GM23338 (cell line): ENCODE results near the gene SELENOF. TPM values are rescaled to one million over a fixed set of nuclear protein-coding genes. Genes with fewer than 3 reads are reported as not detected.

Source experiments
- ATAC-seq: fragments of 200-7000 bp; cut with Tn5 transposase; 3 replicates; pipeline ENCODE4 v1.9.1; 2020
- DNase-seq: peaks from one replicate; pipeline ENCODE4 v3.0.0-alpha.2; 2015; ENCODE audit warnings: low spot score
- H2AFZ ChIP-seq: fragments of 200-600 bp; sonication (generic); 2 replicates; pipeline ENCODE4 v1.8.0; 2016; ENCODE audit warnings: antibody characterized with exemption, mild to moderate bottlenecking, moderate library complexity
- H3F3A ChIP-seq: fragments of 200-600 bp; sonication (generic); replicated peaks from 2 replicates; pipeline ENCODE4 v1.8.0; 2017; ENCODE audit warnings: antibody characterized with exemption, mixed run types, low read depth
- H3K27ac ChIP-seq: fragments of 200-600 bp; sonication (generic); 2 replicates; pipeline ENCODE4 v1.6.1; 2016; ENCODE audit warnings: low read depth
- H3K27me3 ChIP-seq: fragments of 200-600 bp; sonication (generic); 2 replicates; pipeline ENCODE4 v1.8.0; 2016; ENCODE audit warnings: mild to moderate bottlenecking, mixed run types, moderate library complexity; ENCODE audit not compliant: insufficient read depth
- H3K36me3 ChIP-seq: fragments of 200-600 bp; sonication (generic); 2 replicates; pipeline ENCODE4 v1.8.0; 2016; ENCODE audit warnings: mild to moderate bottlenecking; ENCODE audit not compliant: insufficient read depth
- H3K4me1 ChIP-seq: fragments of 200-600 bp; sonication (generic); 2 replicates; pipeline ENCODE4 v1.8.0; 2016; ENCODE audit warnings: mild to moderate bottlenecking, moderate library complexity; ENCODE audit not compliant: insufficient read depth
- H3K4me2 ChIP-seq: fragments of 200-600 bp; sonication (generic); 2 replicates; pipeline ENCODE4 v1.7.1; 2017; ENCODE audit warnings: mixed run types
- H3K4me3 ChIP-seq: fragments of 200-600 bp; sonication (generic); 2 replicates; pipeline ENCODE4 v1.6.1; 2016; ENCODE audit warnings: mixed run types
- H3K79me2 ChIP-seq: fragments of 200-600 bp; sonication (generic); replicated peaks from 2 replicates; pipeline ENCODE4 v1.8.0; 2017; ENCODE audit warnings: mild to moderate bottlenecking; ENCODE audit not compliant: insufficient read depth
- H3K9me2 ChIP-seq: fragments of 200-600 bp; sonication (generic); 2 replicates; pipeline ENCODE4 v1.8.0; 2017; ENCODE audit not compliant: insufficient read depth
- H4K20me1 ChIP-seq: fragments of 200-600 bp; sonication (generic); replicated peaks from 2 replicates; pipeline ENCODE4 v1.8.0; 2017; ENCODE audit warnings: mild to moderate bottlenecking; ENCODE audit not compliant: insufficient read depth
- H3K27ac Mint-ChIP-seq: 2 replicates; pipeline ENCODE4 v1.8.0; 2020; ENCODE audit warnings: inconsistent platforms, mild to moderate bottlenecking, moderate library complexity, mixed read lengths
- H3K27me3 Mint-ChIP-seq: 3 replicates; pipeline ENCODE4 v1.8.0; 2022; ENCODE audit warnings: low read depth, mild to moderate bottlenecking, moderate library complexity, mixed read lengths, inconsistent platforms; ENCODE audit not compliant: insufficient read depth, poor library complexity
- H3K36me3 Mint-ChIP-seq: 3 replicates; pipeline ENCODE4 v1.8.0; 2021; ENCODE audit warnings: low read depth, mild to moderate bottlenecking, inconsistent platforms, moderate library complexity, mixed read lengths
- H3K4me1 Mint-ChIP-seq: 3 replicates; pipeline ENCODE4 v1.8.0; 2020; ENCODE audit warnings: mild to moderate bottlenecking, inconsistent platforms, mixed read lengths
- H3K4me3 Mint-ChIP-seq: 3 replicates; pipeline ENCODE4 v1.8.0; 2021; ENCODE audit warnings: moderate library complexity, mild to moderate bottlenecking, inconsistent platforms, mixed read lengths
- H3K9me3 Mint-ChIP-seq: 3 replicates; pipeline ENCODE4 v1.8.0; 2020; ENCODE audit warnings: moderate library complexity, mild to moderate bottlenecking, inconsistent platforms, mixed read lengths
- CREB1 ChIP-seq: fragments of 250-450 bp; sonication (Bioruptor Pico); IDR thresholded peaks from 2 replicates; pipeline ENCODE4 v1.5.0; 2020; ENCODE audit warnings: low read depth, mild to moderate bottlenecking, moderate library complexity
- ETS1 ChIP-seq: IDR thresholded peaks from 2 replicates; pipeline ENCODE4 v1.6.1; 2016; ENCODE audit warnings: antibody characterized with exemption
- EZH2 ChIP-seq: fragments of 200-600 bp; sonication (generic); IDR thresholded peaks from one replicate; pipeline ENCODE4 v1.8.0; 2017; ENCODE audit warnings: antibody characterized with exemption, mild to moderate bottlenecking, low read depth; ENCODE audit not compliant: unreplicated experiment
- NANOG ChIP-seq: IDR thresholded peaks from 2 replicates; pipeline ENCODE4 v1.6.1; 2016; ENCODE audit warnings: antibody characterized with exemption, borderline replicate concordance
- POLR2AphosphoS5 ChIP-seq: IDR thresholded peaks from 2 replicates; pipeline ENCODE4 v1.6.1; 2016; ENCODE audit warnings: antibody characterized with exemption, low read depth
- STAT1 ChIP-seq: IDR thresholded peaks from one replicate; pipeline ENCODE4 v1.6.1; 2016; ENCODE audit warnings: antibody characterized with exemption; ENCODE audit not compliant: unreplicated experiment
- ZNF114 ChIP-seq: fragments of 250-450 bp; sonication (Bioruptor Pico); IDR thresholded peaks from 2 replicates; pipeline ENCODE4 v1.5.0; 2020; ENCODE audit warnings: mild to moderate bottlenecking, moderate library complexity
- ZNF462 ChIP-seq: fragments of 250-450 bp; sonication (Bioruptor Pico); IDR thresholded peaks from 2 replicates; pipeline ENCODE4 v1.5.0; 2020; ENCODE audit warnings: mild to moderate bottlenecking, moderate library complexity
- polyA plus RNA-seq: library from polyadenylated mRNA; unstranded; fragments of >200 nt; fragmentation: Nextera tagmentation; extraction: Ambion mirVana; gene quantifications from 2 replicates; pipeline ENCODE4 v1.2.1, GENCODE V29; 2016
- total RNA-seq: library from RNA; depleted of rRNA; stranded (reverse); fragments of >200 nt; shearing (Covaris generic); gene quantifications from 2 replicates; pipeline ENCODE4 v1.2.3, GENCODE V29; 2014
- TF ChIP-seq, protein P1 (sequence below), 2 experiments: fragments of 200-600 bp in 1 of 2; sonication (generic) in 1 of 2; conservative IDR thresholded peaks; 2 replicates each; pipeline versions ENCODE4 v1.5.1 to v1.6.1; 2016 to 2017; ENCODE audit warnings: antibody characterized with exemption in 2 of 2, low read depth in 2 of 2, mild to moderate bottlenecking in 2 of 2, moderate library complexity in 1 of 2
- TF ChIP-seq, protein P2 (sequence below): IDR thresholded peaks from one replicate; pipeline ENCODE4 v1.6.1; 2018; ENCODE audit warnings: antibody characterized with exemption; ENCODE audit not compliant: unreplicated experiment

Gene SELENOF
- total and polyA plus RNA-seq, 2 experiments from 2014 or later, result 113 to 142 TPM

DNA sequence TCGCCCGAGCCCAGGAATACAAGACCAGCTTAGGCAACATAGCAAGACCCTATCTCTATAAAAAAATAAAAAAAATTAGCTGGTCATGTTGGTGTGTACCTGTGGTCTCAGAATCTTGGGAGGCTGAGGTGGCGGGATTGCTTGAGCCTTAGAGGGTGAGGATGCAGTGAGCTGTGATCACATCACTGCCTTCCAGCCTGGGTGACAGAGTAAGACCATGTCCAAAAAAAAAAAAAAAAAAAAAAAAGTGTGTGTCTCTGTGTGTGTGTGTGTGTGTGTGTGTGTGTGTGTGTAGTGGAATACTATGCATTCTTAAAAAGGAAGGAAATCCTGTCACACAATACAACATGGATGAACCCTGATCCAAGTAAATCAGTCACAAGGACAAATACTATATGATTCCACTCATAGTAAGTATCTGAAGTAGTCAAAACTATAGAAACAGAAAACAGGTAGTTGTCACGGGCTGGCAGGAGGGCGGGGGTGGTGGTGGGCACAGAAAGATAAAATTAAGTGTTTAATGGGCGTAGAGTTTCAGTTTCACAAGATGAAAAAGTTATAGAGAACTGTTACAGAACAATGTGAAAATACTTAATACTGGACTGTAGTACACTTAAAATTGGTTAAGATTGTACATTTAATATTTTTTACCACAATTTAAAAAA, 47.8 kb downstream of the SELENOF start (continued):
- TF ChIP-seq ZNF462 (CRISPR knock-in tag), result no peak

DNA sequence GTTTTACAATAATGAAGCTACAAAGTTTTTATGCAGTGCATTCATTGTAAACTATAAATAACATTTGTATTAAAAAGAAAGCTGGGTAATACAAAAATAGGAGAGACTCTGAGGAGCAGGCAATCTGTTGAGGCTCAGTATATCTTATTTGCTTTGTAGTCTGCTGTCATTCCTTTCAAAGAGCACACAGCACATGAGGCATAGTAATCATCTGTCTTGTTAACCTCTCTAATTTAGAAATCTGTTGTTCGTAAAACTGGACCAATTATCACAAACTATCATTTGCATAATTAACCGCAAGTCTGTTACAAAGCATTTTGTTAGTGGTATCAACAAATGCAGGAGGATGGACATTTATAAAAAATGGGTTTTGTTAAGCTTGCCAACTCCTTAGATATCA, 51.0 kb downstream of the SELENOF start:
- Histone ChIP-seq H3F3A (no peaks in the 10 kb centered on the region; the same call in 1 of the 2 replicates), H3K27ac (no peak overlapping the region), H4K20me1 (no peaks in the 10 kb centered on the region; the same call in 1 of the 2 replicates), H3K4me1 (no peaks in the 10 kb centered on the region), H3K4me2 (no peak overlapping the region), H3K36me3 (no peaks in the 10 kb centered on the region), H2AFZ (no peak overlapping the region), H3K27me3 (no peaks in the 10 kb centered on the region), H3K9me2 (no peaks in the 10 kb centered on the region), H3K4me3 (no peak overlapping the region), H3K79me2 (peaks cover 12% of the 10 kb centered on the region; the same call in 1 of the 2 replicates)
- no peak for DNase-seq
- Mint-ChIP-seq H3K4me3 (no peak overlapping the region), H3K27ac (no peak overlapping the region), H3K9me3 (no peaks in the 10 kb centered on the region), H3K27me3 (peaks cover 1% of the 10 kb centered on the region), H3K36me3 (peaks cover 3% of the 10 kb centered on the region; the same call in 1 of the 3 replicates), H3K4me1 (peaks cover 6% of the 10 kb centered on the region; the same call in 2 of the 3 replicates)
- ATAC-seq, result no peak
- no peak for TF ChIP-seq POLR2AphosphoS5
- TF ChIP-seq, protein P1, sequence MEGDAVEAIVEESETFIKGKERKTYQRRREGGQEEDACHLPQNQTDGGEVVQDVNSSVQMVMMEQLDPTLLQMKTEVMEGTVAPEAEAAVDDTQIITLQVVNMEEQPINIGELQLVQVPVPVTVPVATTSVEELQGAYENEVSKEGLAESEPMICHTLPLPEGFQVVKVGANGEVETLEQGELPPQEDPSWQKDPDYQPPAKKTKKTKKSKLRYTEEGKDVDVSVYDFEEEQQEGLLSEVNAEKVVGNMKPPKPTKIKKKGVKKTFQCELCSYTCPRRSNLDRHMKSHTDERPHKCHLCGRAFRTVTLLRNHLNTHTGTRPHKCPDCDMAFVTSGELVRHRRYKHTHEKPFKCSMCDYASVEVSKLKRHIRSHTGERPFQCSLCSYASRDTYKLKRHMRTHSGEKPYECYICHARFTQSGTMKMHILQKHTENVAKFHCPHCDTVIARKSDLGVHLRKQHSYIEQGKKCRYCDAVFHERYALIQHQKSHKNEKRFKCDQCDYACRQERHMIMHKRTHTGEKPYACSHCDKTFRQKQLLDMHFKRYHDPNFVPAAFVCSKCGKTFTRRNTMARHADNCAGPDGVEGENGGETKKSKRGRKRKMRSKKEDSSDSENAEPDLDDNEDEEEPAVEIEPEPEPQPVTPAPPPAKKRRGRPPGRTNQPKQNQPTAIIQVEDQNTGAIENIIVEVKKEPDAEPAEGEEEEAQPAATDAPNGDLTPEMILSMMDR (conservative IDR thresholded peaks at IDR 0.05; ENCODE audit: low read depth in 2 of 2), result no peak
- TF ChIP-seq STAT1, result no peak
- no peak for TF ChIP-seq ZNF114
- TF ChIP-seq NANOG, result no peak
- TF ChIP-seq, protein P2, sequence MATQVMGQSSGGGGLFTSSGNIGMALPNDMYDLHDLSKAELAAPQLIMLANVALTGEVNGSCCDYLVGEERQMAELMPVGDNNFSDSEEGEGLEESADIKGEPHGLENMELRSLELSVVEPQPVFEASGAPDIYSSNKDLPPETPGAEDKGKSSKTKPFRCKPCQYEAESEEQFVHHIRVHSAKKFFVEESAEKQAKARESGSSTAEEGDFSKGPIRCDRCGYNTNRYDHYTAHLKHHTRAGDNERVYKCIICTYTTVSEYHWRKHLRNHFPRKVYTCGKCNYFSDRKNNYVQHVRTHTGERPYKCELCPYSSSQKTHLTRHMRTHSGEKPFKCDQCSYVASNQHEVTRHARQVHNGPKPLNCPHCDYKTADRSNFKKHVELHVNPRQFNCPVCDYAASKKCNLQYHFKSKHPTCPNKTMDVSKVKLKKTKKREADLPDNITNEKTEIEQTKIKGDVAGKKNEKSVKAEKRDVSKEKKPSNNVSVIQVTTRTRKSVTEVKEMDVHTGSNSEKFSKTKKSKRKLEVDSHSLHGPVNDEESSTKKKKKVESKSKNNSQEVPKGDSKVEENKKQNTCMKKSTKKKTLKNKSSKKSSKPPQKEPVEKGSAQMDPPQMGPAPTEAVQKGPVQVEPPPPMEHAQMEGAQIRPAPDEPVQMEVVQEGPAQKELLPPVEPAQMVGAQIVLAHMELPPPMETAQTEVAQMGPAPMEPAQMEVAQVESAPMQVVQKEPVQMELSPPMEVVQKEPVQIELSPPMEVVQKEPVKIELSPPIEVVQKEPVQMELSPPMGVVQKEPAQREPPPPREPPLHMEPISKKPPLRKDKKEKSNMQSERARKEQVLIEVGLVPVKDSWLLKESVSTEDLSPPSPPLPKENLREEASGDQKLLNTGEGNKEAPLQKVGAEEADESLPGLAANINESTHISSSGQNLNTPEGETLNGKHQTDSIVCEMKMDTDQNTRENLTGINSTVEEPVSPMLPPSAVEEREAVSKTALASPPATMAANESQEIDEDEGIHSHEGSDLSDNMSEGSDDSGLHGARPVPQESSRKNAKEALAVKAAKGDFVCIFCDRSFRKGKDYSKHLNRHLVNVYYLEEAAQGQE, result no peak
- no peak for TF ChIP-seq EZH2
- TF ChIP-seq ETS1, result no peak
- no peak for TF ChIP-seq CREB1 (CRISPR knock-in tag)
